ENCODE measurements around the gene RPL37A.

GRCh38 chr2:216465579-216466195 lies 33.0 kb upstream of the RPL37A start:
- no peak for TF ChIP-seq POLR2A (IDR thresholded peaks at IDR 0.05)
- TF ChIP-seq CTCF (IDR thresholded peaks at IDR 0.05), result no peak

All from adrenal gland (tissue), 5 donors.